DMS114 treated with DMSO at 0.1 percent for 48 hours (cell line): ENCODE results near the gene CYTL1.
A peak's percentile ranks its signal among the peaks of the same experiment; 100 is the strongest.
"Not testable (repeated sequence)": the region's sequence is repeated elsewhere in the genome, so short reads cannot be mapped to it uniquely, and the experiment has no call there.

ENCODE experiments used
- DNase-seq: peaks from one replicate; lab custom pipeline; 2025; ENCODE audit not compliant: unreplicated experiment; lab: John Stamatoyannopoulos, UW

CYTL1 gene

DNA sequence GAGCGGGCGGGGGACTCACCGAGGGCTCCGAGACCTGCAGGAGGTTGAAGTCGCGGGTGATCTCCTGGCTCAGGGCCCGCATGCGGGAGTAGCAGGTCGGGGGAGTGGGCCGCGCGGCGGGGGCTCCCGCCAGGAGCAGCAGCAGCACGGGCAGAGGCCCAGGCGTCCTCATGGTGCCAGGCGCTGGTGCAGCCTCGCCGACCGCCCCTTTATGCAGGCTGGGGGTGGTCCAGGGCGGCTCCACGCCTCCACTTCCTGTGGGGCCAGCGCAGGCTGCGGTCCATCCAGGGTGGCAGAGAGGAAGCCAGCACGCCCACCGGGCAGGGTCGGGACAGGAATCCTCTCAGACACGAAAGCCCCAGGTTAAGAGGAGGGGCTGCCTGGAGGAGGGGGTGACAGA is at the start of gene CYTL1:
Gene CYTL1, minus strand, starts transcription at position 185 of the 400 bp plus-strand sequence. Its CDS starts 13 bp downstream, at position 172.
- no peak for DNase-seq

- DNase-seq: no peak
These were observed 48.6 kb upstream of the CYTL1 start for GRCh38 chr4:5067908-5068307.

- not testable (repeated sequence) for DNase-seq
These were observed 47.7 kb upstream of the CYTL1 start for GRCh38 chr4:5066968-5067367.

- DNase-seq: no peak
These were observed 46.8 kb upstream of the CYTL1 start for GRCh38 chr4:5066101-5066500.

- DNase-seq: no peak
These were observed 36.2 kb upstream of the CYTL1 start for GRCh38 chr4:5055411-5055810.

DNA sequence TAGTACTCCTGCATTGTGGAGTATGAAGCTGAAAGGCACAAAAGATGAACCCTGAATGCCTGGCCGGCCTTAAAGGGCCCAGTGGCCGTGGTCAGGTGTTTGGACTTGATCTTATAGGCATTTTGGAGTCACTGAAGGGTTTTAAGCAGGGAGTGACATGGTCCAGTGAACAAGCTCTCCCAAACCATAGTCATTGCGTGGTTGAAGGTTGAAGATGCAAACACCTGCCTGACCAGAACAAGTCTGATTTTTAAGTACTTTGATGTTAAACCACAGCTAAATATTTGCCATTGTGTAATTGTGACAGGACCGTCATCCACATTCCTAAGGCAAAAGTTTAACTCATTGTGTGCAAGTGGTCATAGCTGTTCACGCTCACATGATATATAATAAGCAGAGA is 35.3 kb upstream of the CYTL1 start:
- DNase-seq: no peak

DNA sequence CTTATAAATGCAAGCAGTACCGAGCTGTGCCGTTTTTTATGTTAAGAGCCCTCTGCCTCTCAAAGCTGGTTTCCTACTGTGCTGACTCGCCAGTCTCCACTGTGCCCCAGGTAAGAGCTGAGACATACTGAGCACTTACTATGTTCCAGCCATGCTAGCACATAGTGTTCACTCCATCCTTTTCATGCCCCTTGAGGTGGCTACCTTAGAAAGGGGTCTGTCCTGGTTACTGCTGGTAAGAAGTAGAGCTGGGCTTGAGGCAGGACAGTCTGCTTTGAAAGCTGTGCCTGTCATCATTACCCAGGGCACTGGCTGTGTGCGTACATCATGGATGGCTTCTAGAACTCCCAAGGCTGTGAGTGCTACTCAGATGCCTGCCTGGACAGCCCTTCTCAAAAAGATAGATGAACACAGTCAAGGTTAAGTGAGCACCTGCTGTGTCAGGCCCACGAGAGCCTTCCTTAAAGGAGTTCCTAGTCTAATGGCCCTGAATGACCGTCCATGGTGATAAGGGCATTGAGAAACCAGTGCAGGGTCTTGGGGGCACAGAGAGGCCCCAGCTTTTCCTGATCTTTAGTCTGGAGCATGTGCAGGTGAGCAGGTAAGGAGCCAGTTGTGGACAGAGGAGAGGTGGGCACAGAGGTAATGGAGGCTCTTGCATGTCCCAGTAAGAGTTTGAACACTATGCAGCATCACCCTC is 33.6 kb upstream of the CYTL1 start:
- peak; percentile 32 for DNase-seq

DNA sequence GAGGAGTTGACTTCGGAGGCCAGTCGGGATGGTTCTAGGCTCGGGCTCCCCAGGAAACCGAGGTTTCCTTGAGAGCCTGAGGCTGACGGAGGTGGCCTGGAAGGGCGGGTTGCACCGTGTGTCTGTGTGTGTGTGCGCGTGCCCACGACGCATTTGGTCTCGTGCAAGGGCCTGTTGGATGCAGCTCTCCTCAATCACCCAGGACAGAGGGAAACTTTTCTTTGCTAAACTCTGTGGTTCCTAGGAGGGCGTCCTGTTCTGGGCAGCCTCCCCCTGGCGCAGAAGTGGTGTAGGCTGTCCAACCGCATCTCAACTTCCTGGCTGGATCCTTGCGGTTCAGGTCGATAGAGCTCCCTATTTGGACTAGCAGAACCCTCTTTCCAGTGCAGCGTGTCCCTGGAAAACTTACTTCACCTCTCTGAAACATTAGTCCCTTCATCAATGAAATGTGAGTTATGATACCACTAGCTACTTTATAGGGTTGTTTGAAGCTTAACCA is 33.0 kb upstream of the CYTL1 start:
- DNase-seq: peak; percentile 32

GRCh38 chr4:5051278-5052203 is 32.3 kb upstream of the CYTL1 start, which contains the start of gene STK32B:
TSS of gene STK32B (plus strand) at chr4:5051480.
- DNase-seq: peak; percentile 69

DNA sequence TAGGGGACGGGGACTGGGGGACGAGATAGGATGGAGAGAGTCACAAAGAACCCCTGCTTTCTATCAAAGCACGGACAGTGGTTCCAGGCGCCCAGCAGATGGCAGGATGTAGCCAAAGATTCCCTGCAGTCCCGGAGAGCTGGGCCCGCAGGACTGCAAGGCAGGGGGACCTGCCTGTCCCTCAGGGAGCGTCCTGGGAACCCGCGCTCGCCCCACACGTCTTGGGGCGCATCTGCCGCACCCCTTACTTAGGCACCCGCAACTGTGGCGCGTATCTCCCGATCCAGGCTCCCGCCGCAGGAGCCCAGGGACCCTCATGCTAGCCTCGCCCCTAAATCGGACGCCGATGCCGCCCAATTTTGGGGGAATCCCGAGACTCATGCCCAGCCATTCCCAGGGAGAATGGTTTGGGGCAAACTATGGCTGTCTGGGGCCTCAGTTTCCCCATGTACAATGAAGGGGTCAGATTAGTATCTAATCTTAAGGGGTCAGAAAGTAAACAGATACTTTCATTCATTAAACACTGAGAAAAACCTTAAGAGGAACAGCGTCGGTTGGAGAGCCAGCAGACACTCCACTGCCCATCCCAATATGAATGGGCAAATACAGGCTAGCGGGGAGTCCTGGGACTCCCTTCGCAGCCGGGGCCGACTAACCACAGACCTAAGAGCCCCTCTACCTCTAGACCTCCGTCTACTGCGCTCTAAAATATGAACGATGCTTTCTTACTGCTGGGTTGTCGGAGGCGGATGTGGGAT is 31.4 kb upstream of the CYTL1 start:
- DNase-seq: peak; percentile 58

DNA sequence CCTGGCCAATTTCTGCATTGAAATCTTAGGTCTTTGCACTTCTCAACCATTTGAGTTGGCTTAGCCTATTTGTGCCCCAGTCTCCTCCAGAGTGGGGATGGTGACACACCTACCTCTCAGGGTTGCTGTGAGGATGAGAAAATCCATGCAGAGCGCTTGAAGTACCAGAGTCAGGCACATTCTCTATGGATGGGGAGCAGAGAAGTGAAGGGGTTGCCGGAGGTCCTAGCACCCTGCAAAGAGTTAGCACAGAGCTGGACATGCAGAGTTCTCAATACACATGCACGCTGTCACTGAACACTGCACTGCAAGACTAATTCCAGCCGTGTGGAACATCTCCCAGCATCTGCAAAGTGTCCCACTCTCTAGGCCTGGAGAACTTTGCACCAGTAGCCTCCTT is 29.5 kb upstream of the CYTL1 start:
- no peak for DNase-seq

- DNase-seq: no peak
These were observed 25.8 kb upstream of the CYTL1 start for GRCh38 chr4:5045097-5045496.

- no peak for DNase-seq
These were observed 25.1 kb upstream of the CYTL1 start for GRCh38 chr4:5044341-5044740.

DNA sequence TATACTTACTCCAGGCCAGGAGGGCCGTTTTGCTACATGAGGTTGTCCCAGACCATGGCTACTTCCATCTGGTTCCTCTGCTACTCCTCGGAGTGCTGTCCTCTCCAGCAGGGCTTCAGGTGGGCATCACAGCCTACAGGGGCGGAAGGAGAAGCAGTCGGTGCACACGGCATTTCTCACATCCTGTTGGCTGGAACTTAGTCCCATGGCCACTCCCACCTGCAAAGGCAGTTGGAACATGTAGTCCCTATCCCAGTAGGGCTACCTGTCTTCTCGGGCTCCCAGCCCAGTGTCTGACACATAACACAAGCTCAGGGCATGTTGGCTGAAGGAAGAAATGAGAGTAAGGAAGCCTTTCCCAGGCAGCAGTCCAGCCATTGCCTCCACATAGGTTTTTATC is 24.3 kb upstream of the CYTL1 start:
- no peak for DNase-seq

- no peak for DNase-seq
These were observed 22.4 kb upstream of the CYTL1 start for GRCh38 chr4:5041699-5042098.

DNA sequence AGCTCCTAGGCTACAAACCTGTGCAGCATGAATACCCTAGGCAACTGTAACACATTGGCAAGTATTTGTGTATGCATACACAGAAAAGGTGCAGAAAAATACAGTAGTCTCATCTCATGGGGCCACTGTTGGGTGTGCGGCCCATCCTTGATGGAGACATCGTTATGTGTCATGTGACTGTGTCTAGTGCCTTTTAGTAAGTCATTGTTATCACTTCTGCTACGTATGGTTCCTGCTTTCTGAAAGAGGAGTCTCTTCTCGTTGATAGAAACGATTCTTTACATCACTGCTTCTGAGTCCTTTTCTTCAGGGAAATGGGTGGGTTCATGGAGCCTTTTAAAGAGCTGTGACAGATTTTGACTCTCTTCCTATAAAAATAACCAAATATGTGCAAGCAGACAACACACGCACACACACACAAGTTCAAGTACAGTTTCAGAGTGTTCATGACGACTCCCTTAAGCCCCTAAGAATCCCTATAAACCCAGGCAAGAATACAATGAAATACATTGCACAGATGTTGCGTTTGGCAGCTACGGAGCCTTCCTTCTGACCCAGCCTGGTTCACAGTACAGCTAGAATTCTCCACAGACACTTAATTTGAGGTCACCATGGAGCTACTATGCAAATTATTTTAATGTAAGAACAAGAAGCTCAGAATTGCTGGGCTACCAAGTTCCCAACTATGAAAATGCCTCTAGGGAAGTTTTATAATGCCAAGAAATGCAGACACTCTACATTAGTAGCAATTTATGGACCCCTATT is 21.8 kb upstream of the CYTL1 start:
- no peak for DNase-seq

GRCh38 chr4:5039800-5040199 is 20.5 kb upstream of the CYTL1 start:
- DNase-seq: no peak

DNA sequence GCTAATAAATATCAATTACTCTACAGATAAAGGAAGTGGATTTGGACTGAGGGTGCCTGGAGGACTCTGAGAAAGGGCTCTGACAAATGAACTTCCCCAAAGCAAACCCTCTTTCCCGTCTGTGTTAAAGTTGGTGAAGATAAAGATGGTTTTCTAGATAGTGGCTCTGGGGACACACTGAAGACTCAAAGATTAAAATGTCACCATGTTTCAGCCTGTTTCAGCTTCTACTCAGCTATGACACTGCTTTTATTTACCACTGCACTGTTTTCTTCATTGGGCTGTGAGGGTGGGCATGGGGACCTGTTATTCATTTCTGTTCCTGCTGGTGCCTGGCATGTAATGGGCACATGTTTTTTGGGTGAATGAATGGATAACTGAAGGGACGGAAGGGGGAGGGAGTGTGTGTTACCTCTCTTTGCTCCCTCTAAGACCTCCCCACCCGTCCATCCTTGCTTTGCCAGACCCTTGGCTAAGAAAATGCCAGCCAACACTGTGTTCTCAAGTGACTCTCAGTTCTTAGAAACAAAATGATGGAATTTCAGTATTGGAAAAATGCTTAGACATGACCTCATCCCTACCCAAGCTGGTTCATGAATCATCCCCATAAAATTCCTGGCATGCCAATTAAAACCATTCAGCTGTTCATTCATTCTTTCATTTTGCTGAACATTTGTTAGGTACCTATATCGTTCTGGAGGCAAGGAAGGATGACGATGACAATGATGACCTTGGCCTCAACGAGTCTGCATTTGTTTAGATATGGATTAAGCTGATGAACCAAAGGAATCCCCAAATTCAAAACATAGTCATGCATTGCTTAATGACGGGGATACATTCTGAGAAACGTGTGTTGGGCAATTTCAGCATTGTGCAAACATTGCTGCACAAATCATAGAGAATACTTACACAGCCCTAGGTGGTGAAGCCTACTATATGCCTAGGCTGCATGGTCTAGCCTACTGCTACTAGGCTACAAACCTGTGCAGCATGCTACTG is 18.6 kb upstream of the CYTL1 start:
- no peak for DNase-seq

- no peak for DNase-seq
These were observed 17.0 kb upstream of the CYTL1 start for GRCh38 chr4:5036239-5036638.
